Measurements from ENCODE around the gene HTR3B.

Gene HTR3B

GRCh38 chr11:113895367-113896155 is 9.0 kb upstream of the HTR3B start (continued):
- no peak for TF ChIP-seq ZNF8 (CRISPR knock-in tag; IDR thresholded peaks at IDR 0.05)
- TF ChIP-seq SNAI2 (CRISPR knock-in tag; IDR thresholded peaks at IDR 0.05): no peak
- no peak for TF ChIP-seq OSR1 (CRISPR knock-in tag; IDR thresholded peaks at IDR 0.05)
- TF ChIP-seq ESRRG (CRISPR knock-in tag; IDR thresholded peaks at IDR 0.05): no peak

GRCh38 chr11:113896156-113896879 is 8.3 kb upstream of the HTR3B start:
- peak; percentile 94 for ATAC-seq
- TF ChIP-seq TSHZ2 (CRISPR knock-in tag; IDR thresholded peaks at IDR 0.05): no peak
- TF ChIP-seq TOX (CRISPR knock-in tag; IDR thresholded peaks at IDR 0.05; ENCODE audit: borderline replicate concordance): no peak
- no peak for TF ChIP-seq SNAI2 (CRISPR knock-in tag; IDR thresholded peaks at IDR 0.05)
- TF ChIP-seq OSR1 (CRISPR knock-in tag; IDR thresholded peaks at IDR 0.05): no peak
- TF ChIP-seq BACH2 (CRISPR knock-in tag; IDR thresholded peaks at IDR 0.05; ENCODE audit: borderline replicate concordance): no peak
- no peak for TF ChIP-seq POU6F1 (CRISPR knock-in tag; IDR thresholded peaks at IDR 0.05; ENCODE audit: borderline replicate concordance, low read depth)
- no peak for TF ChIP-seq PPARA (CRISPR knock-in tag; IDR thresholded peaks at IDR 0.05; ENCODE audit: borderline replicate concordance)
- TF ChIP-seq GLIS3 (CRISPR knock-in tag; IDR thresholded peaks at IDR 0.05): no peak
- no peak for TF ChIP-seq ZFP30 (CRISPR knock-in tag; IDR thresholded peaks at IDR 0.05)
- no peak for TF ChIP-seq ESRRG (CRISPR knock-in tag; IDR thresholded peaks at IDR 0.05)

GRCh38 chr11:113901141-113901540 is 3.5 kb upstream of the HTR3B start:
- ATAC-seq: no peak
- TF ChIP-seq TCF4 (CRISPR knock-in tag; IDR thresholded peaks at IDR 0.05; ENCODE audit: borderline replicate concordance) (no peak), ZNF70 (CRISPR knock-in tag; IDR thresholded peaks at IDR 0.05) (no peak), BACH2 (CRISPR knock-in tag; IDR thresholded peaks at IDR 0.05; ENCODE audit: borderline replicate concordance) (no peak), CSDC2 (CRISPR knock-in tag; IDR thresholded peaks at IDR 0.05) (no peak), TSHZ2 (CRISPR knock-in tag; IDR thresholded peaks at IDR 0.05) (no peak), SNAI2 (CRISPR knock-in tag; IDR thresholded peaks at IDR 0.05) (no peak), ARNTL (CRISPR knock-in tag; IDR thresholded peaks at IDR 0.05; ENCODE audit: borderline replicate concordance, low read depth) (no peak), ZNF565 (CRISPR knock-in tag; conservative IDR thresholded peaks at IDR 0.05; ENCODE audit: low read depth) (no peak), ZFP3 (CRISPR knock-in tag; IDR thresholded peaks at IDR 0.05) (no peak), TOX (CRISPR knock-in tag; IDR thresholded peaks at IDR 0.05; ENCODE audit: borderline replicate concordance) (no peak), RARB (CRISPR knock-in tag; IDR thresholded peaks at IDR 0.05) (no peak), PATZ1 (CRISPR knock-in tag; IDR thresholded peaks at IDR 0.05; ENCODE audit: borderline replicate concordance) (no peak), ZFP30 (CRISPR knock-in tag; IDR thresholded peaks at IDR 0.05) (no peak)
